AG09309 (cell line): ENCODE results near the gene FHOD3.

ENCODE experiments used
- DNase-seq: peaks from one replicate; pipeline ENCODE4 v3.0.0-alpha.2; 2010; ENCODE audit warnings: low read depth
- H3K4me3 ChIP-seq: 2 replicates; pipeline ENCODE4 v1.5.1; 2011; ENCODE audit warnings: mild to moderate bottlenecking, low read depth, low read length, moderate library complexity; ENCODE audit not compliant: control insufficient read depth
- CTCF ChIP-seq: IDR thresholded peaks from 2 replicates; pipeline ENCODE4 v1.5.1; 2011; ENCODE audit warnings: mild to moderate bottlenecking, low read depth, low read length, inconsistent platforms; ENCODE audit not compliant: insufficient read depth, control insufficient read depth; ENCODE audit errors: missing control alignments

The FHOD3 gene

GRCh38 chr18:36264283-36264682 is 33.2 kb upstream of the FHOD3 start:
- no peak for TF ChIP-seq CTCF
- H3K4me3 ChIP-seq: no peak overlapping the region
- DNase-seq: no peak

GRCh38 chr18:36265015-36265414 is 32.5 kb upstream of the FHOD3 start:
- no peak for TF ChIP-seq CTCF

GRCh38 chr18:36269157-36269556 is 28.4 kb upstream of the FHOD3 start:
- H3K4me3 ChIP-seq: no peak overlapping the region
- DNase-seq: no peak
- no peak for TF ChIP-seq CTCF

More at GRCh38 chr18:36265015-36265414, 32.5 kb upstream of the FHOD3 start:
- H3K4me3 ChIP-seq: no peak overlapping the region
- DNase-seq: no peak

DNA sequence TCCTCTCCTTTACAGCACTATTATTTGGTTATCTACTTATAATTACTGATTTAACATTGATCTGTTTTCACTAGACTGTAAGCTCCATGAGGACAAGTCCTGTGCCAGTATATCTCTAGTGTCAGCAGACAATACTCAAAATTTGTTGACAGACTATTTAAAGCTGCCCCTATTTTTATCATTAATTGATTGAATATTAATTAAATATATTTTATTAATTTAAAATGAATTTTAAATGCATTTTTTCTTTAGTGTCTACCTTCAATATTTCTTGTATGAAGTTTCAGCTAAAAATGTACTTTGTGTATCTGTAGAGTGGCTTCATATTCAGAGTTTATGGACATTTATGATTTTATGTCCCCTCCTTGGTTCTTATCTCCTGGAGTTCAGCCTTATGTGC is 26.4 kb upstream of the FHOD3 start:
- DNase-seq: no peak
- H3K4me3 ChIP-seq: no peak overlapping the region
- TF ChIP-seq CTCF: no peak

DNA sequence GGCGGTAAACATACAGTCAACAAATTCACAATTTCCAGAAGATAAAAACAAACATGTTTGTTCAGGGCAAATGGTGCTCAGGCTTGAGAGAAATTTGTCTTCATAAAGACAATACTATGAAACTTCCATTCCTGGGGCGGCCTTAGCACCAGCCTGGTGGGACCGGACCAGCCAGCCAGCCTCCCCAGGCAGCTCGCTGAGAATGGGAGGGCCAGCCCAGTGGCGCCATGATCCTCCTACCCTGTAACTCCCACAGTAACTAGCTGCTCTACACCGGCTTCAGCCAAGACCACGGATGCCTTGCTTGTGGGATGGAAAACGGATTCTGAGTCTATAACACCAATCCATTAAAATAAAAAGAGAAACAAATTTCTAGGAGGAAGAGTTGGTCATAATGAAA is 24.2 kb upstream of the FHOD3 start:
- H3K4me3 ChIP-seq: no peak overlapping the region
- no peak for TF ChIP-seq CTCF
- DNase-seq: no peak

- no peak overlapping the region for H3K4me3 ChIP-seq
- TF ChIP-seq CTCF: no peak
- no peak for DNase-seq
Measured at GRCh38 chr18:36274083-36274715, 23.3 kb upstream of the FHOD3 start.
